KOPT-K1 (cell line): ENCODE measurements around the gene FAM168A.

Experiments
- H3K27ac ChIP-seq: fragments of 200-600 bp; sonication (generic); 2 replicates; pipeline ENCODE4 v1.5.1; 2016; ENCODE audit warnings: antibody characterized with exemption, mild to moderate bottlenecking, low read depth, low read length; ENCODE audit not compliant: poor library complexity, severe bottlenecking
- H3K36me3 ChIP-seq: fragments of 200-600 bp; sonication (generic); 2 replicates; pipeline ENCODE4 v1.5.1; 2017; ENCODE audit warnings: antibody characterized with exemption, mild to moderate bottlenecking, low read length, moderate library complexity; ENCODE audit not compliant: insufficient read depth
- H3K9me3 ChIP-seq: fragments of 200-600 bp; sonication (generic); 2 replicates; pipeline ENCODE4 v1.5.1; 2017; ENCODE audit warnings: antibody characterized with exemption, low read length, mild to moderate bottlenecking; ENCODE audit not compliant: insufficient read depth, poor library complexity, severe bottlenecking

Gene FAM168A

GRCh38 chr11:73431396-73431795 lies 166.5 kb downstream of the FAM168A start:
- Histone ChIP-seq H3K36me3 (peaks cover 13% of the 10 kb centered on the region; the same call in 1 of the 2 replicates), H3K27ac (no peak overlapping the region), H3K9me3 (no peaks in the 10 kb centered on the region)

GRCh38 chr11:73430326-73430725 lies 167.6 kb downstream of the FAM168A start:
- Histone ChIP-seq H3K9me3 (no peaks in the 10 kb centered on the region), H3K27ac (no peak overlapping the region), H3K36me3 (peaks cover 13% of the 10 kb centered on the region; the same call in 1 of the 2 replicates)

- peaks cover 13% of the 10 kb centered on the region; the same call in 1 of the 2 replicates for H3K36me3 ChIP-seq
- no peak overlapping the region for H3K27ac ChIP-seq
Measured at GRCh38 chr11:73429121-73429750, 168.7 kb downstream of the FAM168A start.

GRCh38 chr11:73428699-73429098 lies 169.2 kb downstream of the FAM168A start:
- Histone ChIP-seq H3K9me3 (no peaks in the 10 kb centered on the region), H3K27ac (no peak overlapping the region), H3K36me3 (peaks cover 13% of the 10 kb centered on the region; the same call in 1 of the 2 replicates)

More at GRCh38 chr11:73429121-73429750, 168.7 kb downstream of the FAM168A start:
- H3K9me3 ChIP-seq = no peaks in the 10 kb centered on the region

GRCh38 chr11:73428227-73428626 lies 169.7 kb downstream of the FAM168A start:
- Histone ChIP-seq H3K9me3 (no peaks in the 10 kb centered on the region), H3K36me3 (peaks cover 13% of the 10 kb centered on the region; the same call in 1 of the 2 replicates), H3K27ac (no peak overlapping the region)

- H3K36me3 ChIP-seq = peaks cover 13% of the 10 kb centered on the region; the same call in 1 of the 2 replicates
- no peak overlapping the region for H3K27ac ChIP-seq
Measured at GRCh38 chr11:73426219-73426850, 171.6 kb downstream of the FAM168A start.

GRCh38 chr11:73425108-73425507 lies 172.8 kb downstream of the FAM168A start:
- Histone ChIP-seq H3K9me3 (no peaks in the 10 kb centered on the region), H3K36me3 (peaks cover 8% of the 10 kb centered on the region; the same call in 1 of the 2 replicates), H3K27ac (no peak overlapping the region)

More at GRCh38 chr11:73426219-73426850, 171.6 kb downstream of the FAM168A start:
- no peaks in the 10 kb centered on the region for H3K9me3 ChIP-seq

GRCh38 chr11:73423506-73423905 lies 174.4 kb downstream of the FAM168A start:
- Histone ChIP-seq H3K27ac (no peak overlapping the region), H3K9me3 (no peaks in the 10 kb centered on the region), H3K36me3 (no peaks in the 10 kb centered on the region; the same call in 1 of the 2 replicates)

- peaks cover 4% of the 10 kb centered on the region; the same call in 1 of the 2 replicates for H3K36me3 ChIP-seq
- no peak overlapping the region for H3K27ac ChIP-seq
- no peaks in the 10 kb centered on the region for H3K9me3 ChIP-seq
Measured at GRCh38 chr11:73422886-73423285, 175.0 kb downstream of the FAM168A start.

- Histone ChIP-seq H3K9me3 (no peaks in the 10 kb centered on the region), H3K36me3 (peaks cover 8% of the 10 kb centered on the region; the same call in 1 of the 2 replicates), H3K27ac (no peak overlapping the region)
Measured at GRCh38 chr11:73420136-73420535, 177.8 kb downstream of the FAM168A start.

- H3K27ac ChIP-seq = no peak overlapping the region
Measured at GRCh38 chr11:73416786-73417185, 181.1 kb downstream of the FAM168A start.

GRCh38 chr11:73415854-73416615 lies 181.9 kb downstream of the FAM168A start:
- Histone ChIP-seq H3K36me3 (peaks cover 18% of the 10 kb centered on the region), H3K27ac (no peak overlapping the region), H3K9me3 (no peaks in the 10 kb centered on the region)

More at GRCh38 chr11:73416786-73417185, 181.1 kb downstream of the FAM168A start:
- H3K36me3 ChIP-seq = peaks cover 15% of the 10 kb centered on the region
- H3K9me3 ChIP-seq = no peaks in the 10 kb centered on the region

- Histone ChIP-seq H3K9me3 (no peaks in the 10 kb centered on the region), H3K27ac (peak overlapping the region; percentile 37), H3K36me3 (peaks cover 27% of the 10 kb centered on the region)
Measured at GRCh38 chr11:73414977-73415651, 182.8 kb downstream of the FAM168A start.

- no peaks in the 10 kb centered on the region for H3K9me3 ChIP-seq
- H3K36me3 ChIP-seq = peaks cover 45% of the 10 kb centered on the region
- no peak overlapping the region for H3K27ac ChIP-seq
Measured at GRCh38 chr11:73413256-73413655, 184.7 kb downstream of the FAM168A start.
